Measurements from ENCODE around the gene KCNJ15. TPM values are rescaled to one million over a fixed set of nuclear protein-coding genes. Genes with fewer than 3 reads are reported as not detected.

KCNJ15 gene
- total and polyA plus RNA-seq, 10 of the 15 experiments (the other 5 are each of a cell fraction or from before 2014, with no cell fraction given) = 0.05 to 2.7 (median 0.33) TPM; not detected in 6

DNA sequence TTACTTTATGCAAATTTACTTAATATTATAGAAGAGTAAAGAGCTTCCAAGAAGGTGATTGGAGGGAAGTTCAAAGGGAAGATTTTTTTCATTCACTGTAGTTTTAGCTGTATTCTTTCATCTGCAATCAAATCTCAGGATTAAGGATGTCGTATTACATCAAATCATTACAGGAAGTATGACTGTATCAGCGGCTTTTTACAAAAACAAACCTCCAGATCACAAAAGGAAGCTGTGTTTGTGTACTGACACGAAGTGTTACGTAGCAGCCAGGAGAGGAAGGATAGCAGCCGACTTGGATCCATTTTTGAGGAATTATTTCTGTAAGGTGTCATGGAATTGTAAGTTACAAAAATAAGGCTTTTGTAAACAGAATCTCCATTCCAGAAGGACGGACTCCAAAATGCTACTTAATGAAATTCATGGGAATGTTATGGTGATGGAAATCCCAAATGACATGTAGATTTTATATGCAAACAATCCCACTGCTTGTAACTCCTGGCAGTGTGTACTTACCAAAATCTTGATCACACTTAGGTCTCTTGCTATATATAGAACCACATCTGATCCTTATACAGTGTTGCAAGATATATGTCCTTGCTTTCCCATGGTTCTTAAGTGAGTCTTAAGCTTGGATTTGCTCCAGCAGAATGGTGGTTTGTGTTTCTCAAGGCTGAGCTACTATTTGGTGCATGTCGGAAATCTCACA, 49.8 kb downstream of the KCNJ15 start:
- Histone ChIP-seq H3K4me1 (ENCODE audit: control insufficient read depth, insufficient read depth, low read length) (no peaks in the 10 kb centered on the region), H3K9me3 (replicated peaks; ENCODE audit: control insufficient read depth, insufficient read depth, low read length) (no peaks in the 10 kb centered on the region), H3K27me3 (replicated peaks in 1 of 2; ENCODE audit: control insufficient read depth in 2 of 2, insufficient read depth in 2 of 2, low read length in 1 of 2) (no peaks in the 10 kb centered on the region), H3K9ac (ENCODE audit: control insufficient read depth, insufficient read depth, low read length) (no peak overlapping the region), H4K20me1 (ENCODE audit: control insufficient read depth, insufficient read depth) (no peaks in the 10 kb centered on the region), H3K27ac (ENCODE audit: control insufficient read depth, insufficient read depth) (no peak overlapping the region), H2AFZ (ENCODE audit: control insufficient read depth, low read depth, low read length) (no peak overlapping the region), H3K79me2 (ENCODE audit: control insufficient read depth, insufficient read depth, low read length) (no peaks in the 10 kb centered on the region), H3K4me3 (no peak overlapping the region), H3K36me3 (ENCODE audit: control insufficient read depth in 2 of 2, insufficient read depth in 2 of 2, low read length in 1 of 2) (no peaks in the 10 kb centered on the region), H3K4me2 (ENCODE audit: control insufficient read depth, insufficient read depth) (no peak overlapping the region)
- 20% methylated on average over 7 of the region's 7 CpGs for WGBS (ENCODE audit: insufficient coverage, insufficient replicate concordance, low lambda C conversion rate, missing lambda C conversion rate)
- ChIA-PET POLR2A (no interaction called here), SMC1A (ENCODE audit: uncharacterized antibody, unreplicated experiment) (no interaction called here), RAD21 (ENCODE audit: unreplicated experiment) (interaction anchor here (0.9 to 1.2 kb wide), 2 partner anchors 35 to 37 kb away, joined by 3 to 4 read pairs; no protein-coding TSS in a partner anchor), CTCF (interaction anchor here (1.0 kb wide), 1 partner anchor 20 kb away, joined by 3 read pairs; no protein-coding TSS in a partner anchor)
- no peak for TF ChIP-seq POLR2AphosphoS5 (IDR thresholded peaks at IDR 0.05; ENCODE audit: low read length)
- TF ChIP-seq ETV6 (conservative IDR thresholded peaks at IDR 0.05 in 1 of 2, IDR thresholded peaks at IDR 0.05 in 1 of 2; ENCODE audit: borderline replicate concordance in 1 of 2, low read depth in 1 of 2) = no peak
- no peak for TF ChIP-seq SMAD5 (IDR thresholded peaks at IDR 0.05; ENCODE audit: low read depth)
- TF ChIP-seq HDAC2 (IDR thresholded peaks at IDR 0.05) = no peak
- no peak for TF ChIP-seq SUPT20H (IDR thresholded peaks at IDR 0.05; ENCODE audit: borderline replicate concordance, control insufficient read depth, low read depth, low read length)
- TF ChIP-seq FOXK2 (IDR thresholded peaks at IDR 0.05) = no peak
- no peak for TF ChIP-seq HDAC6 (IDR thresholded peaks at IDR 0.05; ENCODE audit: unreplicated experiment)
- TF ChIP-seq, protein P1, sequence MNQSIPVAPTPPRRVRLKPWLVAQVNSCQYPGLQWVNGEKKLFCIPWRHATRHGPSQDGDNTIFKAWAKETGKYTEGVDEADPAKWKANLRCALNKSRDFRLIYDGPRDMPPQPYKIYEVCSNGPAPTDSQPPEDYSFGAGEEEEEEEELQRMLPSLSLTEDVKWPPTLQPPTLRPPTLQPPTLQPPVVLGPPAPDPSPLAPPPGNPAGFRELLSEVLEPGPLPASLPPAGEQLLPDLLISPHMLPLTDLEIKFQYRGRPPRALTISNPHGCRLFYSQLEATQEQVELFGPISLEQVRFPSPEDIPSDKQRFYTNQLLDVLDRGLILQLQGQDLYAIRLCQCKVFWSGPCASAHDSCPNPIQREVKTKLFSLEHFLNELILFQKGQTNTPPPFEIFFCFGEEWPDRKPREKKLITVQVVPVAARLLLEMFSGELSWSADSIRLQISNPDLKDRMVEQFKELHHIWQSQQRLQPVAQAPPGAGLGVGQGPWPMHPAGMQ (IDR thresholded peaks at IDR 0.05; ENCODE audit: borderline replicate concordance) = no peak
- TF ChIP-seq, protein P2, sequence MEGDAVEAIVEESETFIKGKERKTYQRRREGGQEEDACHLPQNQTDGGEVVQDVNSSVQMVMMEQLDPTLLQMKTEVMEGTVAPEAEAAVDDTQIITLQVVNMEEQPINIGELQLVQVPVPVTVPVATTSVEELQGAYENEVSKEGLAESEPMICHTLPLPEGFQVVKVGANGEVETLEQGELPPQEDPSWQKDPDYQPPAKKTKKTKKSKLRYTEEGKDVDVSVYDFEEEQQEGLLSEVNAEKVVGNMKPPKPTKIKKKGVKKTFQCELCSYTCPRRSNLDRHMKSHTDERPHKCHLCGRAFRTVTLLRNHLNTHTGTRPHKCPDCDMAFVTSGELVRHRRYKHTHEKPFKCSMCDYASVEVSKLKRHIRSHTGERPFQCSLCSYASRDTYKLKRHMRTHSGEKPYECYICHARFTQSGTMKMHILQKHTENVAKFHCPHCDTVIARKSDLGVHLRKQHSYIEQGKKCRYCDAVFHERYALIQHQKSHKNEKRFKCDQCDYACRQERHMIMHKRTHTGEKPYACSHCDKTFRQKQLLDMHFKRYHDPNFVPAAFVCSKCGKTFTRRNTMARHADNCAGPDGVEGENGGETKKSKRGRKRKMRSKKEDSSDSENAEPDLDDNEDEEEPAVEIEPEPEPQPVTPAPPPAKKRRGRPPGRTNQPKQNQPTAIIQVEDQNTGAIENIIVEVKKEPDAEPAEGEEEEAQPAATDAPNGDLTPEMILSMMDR (IDR thresholded peaks at IDR 0.05 in 2 of 3, conservative IDR thresholded peaks at IDR 0.05 in 1 of 3; ENCODE audit: control insufficient read depth in 2 of 3, extremely low read depth in 1 of 3, insufficient read depth in 1 of 3, low read depth in 3 of 3, low read length in 3 of 3) = no peak
- TF ChIP-seq TAF1 (IDR thresholded peaks at IDR 0.05; ENCODE audit: borderline replicate concordance, low read depth, low read length) = no peak
- TF ChIP-seq EED (IDR thresholded peaks at IDR 0.05; ENCODE audit: low read depth) = no peak
- TF ChIP-seq RELA (IDR thresholded peaks at IDR 0.05; ENCODE audit: borderline replicate concordance, partially characterized antibody) = no peak
- TF ChIP-seq TCF12 (IDR thresholded peaks at IDR 0.05; ENCODE audit: low read depth, low read length) = no peak
- TF ChIP-seq, protein P3, sequence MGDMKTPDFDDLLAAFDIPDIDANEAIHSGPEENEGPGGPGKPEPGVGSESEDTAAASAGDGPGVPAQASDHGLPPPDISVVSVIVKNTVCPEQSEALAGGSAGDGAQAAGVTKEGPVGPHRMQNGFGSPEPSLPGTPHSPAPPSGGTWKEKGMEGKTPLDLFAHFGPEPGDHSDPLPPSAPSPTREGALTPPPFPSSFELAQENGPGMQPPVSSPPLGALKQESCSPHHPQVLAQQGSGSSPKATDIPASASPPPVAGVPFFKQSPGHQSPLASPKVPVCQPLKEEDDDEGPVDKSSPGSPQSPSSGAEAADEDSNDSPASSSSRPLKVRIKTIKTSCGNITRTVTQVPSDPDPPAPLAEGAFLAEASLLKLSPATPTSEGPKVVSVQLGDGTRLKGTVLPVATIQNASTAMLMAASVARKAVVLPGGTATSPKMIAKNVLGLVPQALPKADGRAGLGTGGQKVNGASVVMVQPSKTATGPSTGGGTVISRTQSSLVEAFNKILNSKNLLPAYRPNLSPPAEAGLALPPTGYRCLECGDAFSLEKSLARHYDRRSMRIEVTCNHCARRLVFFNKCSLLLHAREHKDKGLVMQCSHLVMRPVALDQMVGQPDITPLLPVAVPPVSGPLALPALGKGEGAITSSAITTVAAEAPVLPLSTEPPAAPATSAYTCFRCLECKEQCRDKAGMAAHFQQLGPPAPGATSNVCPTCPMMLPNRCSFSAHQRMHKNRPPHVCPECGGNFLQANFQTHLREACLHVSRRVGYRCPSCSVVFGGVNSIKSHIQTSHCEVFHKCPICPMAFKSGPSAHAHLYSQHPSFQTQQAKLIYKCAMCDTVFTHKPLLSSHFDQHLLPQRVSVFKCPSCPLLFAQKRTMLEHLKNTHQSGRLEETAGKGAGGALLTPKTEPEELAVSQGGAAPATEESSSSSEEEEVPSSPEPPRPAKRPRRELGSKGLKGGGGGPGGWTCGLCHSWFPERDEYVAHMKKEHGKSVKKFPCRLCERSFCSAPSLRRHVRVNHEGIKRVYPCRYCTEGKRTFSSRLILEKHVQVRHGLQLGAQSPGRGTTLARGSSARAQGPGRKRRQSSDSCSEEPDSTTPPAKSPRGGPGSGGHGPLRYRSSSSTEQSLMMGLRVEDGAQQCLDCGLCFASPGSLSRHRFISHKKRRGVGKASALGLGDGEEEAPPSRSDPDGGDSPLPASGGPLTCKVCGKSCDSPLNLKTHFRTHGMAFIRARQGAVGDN (IDR thresholded peaks at IDR 0.05) = no peak
- no peak for TF ChIP-seq KDM1A (IDR thresholded peaks at IDR 0.05; ENCODE audit: borderline replicate concordance)
- no peak for DNase-seq (ENCODE audit: low read depth, low spot score)
- no TSS peak for BruUV-seq (replicated peaks)
- intact Hi-C loops (cut with micrococcal nuclease; ENCODE audit: unreplicated experiment) = no loop called here
- FAIRE-seq = no peak
- in situ Hi-C loops (cut with MboI) = no loop called here
- ATAC-seq = no peak

Data from GM12878 (cell line).